Motor neuron (in vitro differentiated cells): Measurements from ENCODE around the gene BAMBI. TPM values are rescaled to one million over a fixed set of nuclear protein-coding genes. Genes with fewer than 3 reads are reported as not detected.

Experiments used
- total RNA-seq, 8 experiments: library from RNA; unstranded; fragments of 300-600 nt; gene quantifications; 2 replicates each; pipeline versions ENCODE4 v1.2.3 to v1.2.4, GENCODE V29; 2022

The BAMBI gene
- total RNA-seq, 8 experiments from 2014 or later, result 0.97 to 47.8 (median 8.1) TPM

Other genes starting within 250 kb of the BAMBI start
- 100 to 1,000 TPM in 2 of 8 experiments, 10 to 100 TPM in 6; 54.6 to 142 (median 76.6) TPM for gene WAC, start 144.4 kb upstream of the BAMBI start, total RNA-seq